ENCODE results near the gene MEIOSIN. TPM values are rescaled to one million over a fixed set of nuclear protein-coding genes. Genes with fewer than 3 reads are reported as not detected.

MEIOSIN gene
- total and polyA plus RNA-seq, 4 donors: not detected

GRCh38 chr19:45692187-45693105, 40.8 kb upstream of the MEIOSIN start, which contains the start of gene QPCTL:
Gene QPCTL (plus strand): TSS chr19:45692666. CDS start chr19:45692704, 38 bp downstream.
- DNase-seq: peak; percentile 98 to 100 (median 99)
- H3K4me3 ChIP-seq: peak within 1 kb of the TSS; percentile 59
- no peaks in the 10 kb centered on the region for H3K27me3 ChIP-seq (ENCODE audit: control insufficient read depth in 3 of 3, insufficient read depth in 3 of 3, low read length in 2 of 3)
- peaks cover 0 to 13% (median 3%) of the 10 kb centered on the region in 5 donors for H3K4me1 ChIP-seq (ENCODE audit: control insufficient read depth in 5 of 5, insufficient read depth in 5 of 5, low read length in 5 of 5)
- no peaks in the 10 kb centered on the region for H3K9me3 ChIP-seq (ENCODE audit: control insufficient read depth in 4 of 4, insufficient read depth in 3 of 4, low read length in 3 of 4)
- ATAC-seq (ENCODE audit: insufficient read depth, low FRiP score): peak; percentile 95
- H3K27ac ChIP-seq (ENCODE audit: low read depth in 1 of 2, low read length in 1 of 2): peak within 1 kb of the TSS; percentile 87 to 94
- no peak for TF ChIP-seq CTCF (IDR thresholded peaks at IDR 0.05; ENCODE audit: control extremely low read depth, extremely low read depth)
- 0% methylated on average over 66 to 70 of the region's 70 CpGs for WGBS, 2 donors
- peak within 1 kb of the TSS; percentile 31 to 93 for H3K9ac ChIP-seq (ENCODE audit: insufficient read depth in 1 of 2, low read length in 2 of 2)
- H3K36me3 ChIP-seq (ENCODE audit: control insufficient read depth in 4 of 4, insufficient read depth in 4 of 4, low read length in 4 of 4): peaks cover 9 to 20% (median 15%) of the 10 kb centered on the region in 4 donors

DNA sequence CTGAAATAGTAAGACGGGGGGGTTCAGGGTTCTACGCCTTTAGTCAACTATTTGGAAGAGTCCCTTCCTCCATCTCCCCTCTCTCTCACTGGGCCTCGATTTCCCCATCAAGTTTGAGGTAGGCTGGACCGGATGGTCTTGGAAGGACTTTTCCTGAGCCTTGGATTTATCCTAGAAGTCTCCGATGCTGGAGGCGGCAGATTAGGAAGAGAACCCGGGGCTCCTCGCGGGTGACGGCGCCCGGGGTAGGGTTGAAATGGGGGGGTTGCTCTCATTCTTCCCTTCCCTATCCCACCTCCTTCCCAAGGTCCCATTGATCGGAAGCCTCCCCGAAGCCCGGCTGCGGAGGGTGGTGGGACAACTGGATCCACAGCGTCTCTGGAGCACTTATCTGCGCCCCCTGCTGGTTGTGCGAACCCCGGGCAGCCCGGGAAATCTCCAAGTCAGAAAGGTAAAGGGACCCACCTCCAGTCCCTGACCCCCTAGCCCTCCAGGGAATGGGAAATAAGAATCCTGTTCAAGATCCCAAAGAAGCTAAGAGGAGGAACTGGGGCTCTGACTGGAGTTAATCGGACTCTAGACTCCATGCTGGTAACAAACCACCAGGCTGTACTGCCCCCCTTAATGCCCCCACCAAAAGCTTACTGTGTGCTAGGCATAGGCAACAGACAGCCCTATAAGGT, 40.0 kb upstream of the MEIOSIN start:
- TF ChIP-seq CTCF (IDR thresholded peaks at IDR 0.05; ENCODE audit: control extremely low read depth, extremely low read depth): peak; percentile 44
- Histone ChIP-seq H3K36me3 (ENCODE audit: control insufficient read depth in 4 of 4, insufficient read depth in 4 of 4, low read length in 4 of 4) (peaks cover under 1 to 13% (median 7%) of the 10 kb centered on the region in 4 donors), H3K4me1 (ENCODE audit: control insufficient read depth in 5 of 5, insufficient read depth in 5 of 5, low read length in 5 of 5) (peaks cover 0 to 13% (median 3%) of the 10 kb centered on the region in 5 donors), H3K4me3 (peak overlapping the region; percentile 58), H3K27ac (ENCODE audit: low read depth in 1 of 2, low read length in 1 of 2) (peak overlapping the region; percentile 87 to 94), H3K9me3 (ENCODE audit: control insufficient read depth in 4 of 4, insufficient read depth in 3 of 4, low read length in 3 of 4) (no peaks in the 10 kb centered on the region), H3K27me3 (ENCODE audit: control insufficient read depth in 3 of 3, insufficient read depth in 3 of 3, low read length in 2 of 3) (no peaks in the 10 kb centered on the region), H3K9ac (ENCODE audit: insufficient read depth in 1 of 2, low read length in 2 of 2) (peak overlapping the region; percentile 31 to 93)
- WGBS, 2 donors: 1% methylated on average over 22 of the region's 22 CpGs
- DNase-seq: peak; percentile 68 to 79 (median 79)
- no peak for ATAC-seq (ENCODE audit: insufficient read depth, low FRiP score)

DNA sequence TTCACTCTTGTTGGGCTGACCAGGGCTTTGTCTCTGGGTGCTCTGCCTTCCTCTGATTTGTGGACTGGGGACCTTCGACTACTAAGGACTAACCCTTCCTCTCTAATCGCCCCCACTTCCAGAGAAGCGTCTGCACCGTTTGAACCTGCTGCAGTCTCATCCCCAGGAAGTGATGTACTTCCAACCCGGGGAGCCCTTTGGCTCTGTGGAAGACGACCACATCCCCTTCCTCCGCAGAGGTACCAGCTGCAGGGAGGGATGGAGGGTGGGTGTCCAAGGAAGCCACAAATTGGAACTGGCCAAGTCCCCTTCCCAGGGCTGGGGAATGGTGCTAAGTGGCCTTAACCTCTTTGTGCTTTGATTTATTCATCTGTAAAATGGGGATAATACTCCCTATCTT, 31.6 kb upstream of the MEIOSIN start:
- Histone ChIP-seq H3K27ac (ENCODE audit: low read depth in 1 of 2, low read length in 1 of 2) (no peak overlapping the region), H3K9ac (ENCODE audit: insufficient read depth in 1 of 2, low read length in 2 of 2) (no peak overlapping the region), H3K4me3 (no peak overlapping the region), H3K4me1 (ENCODE audit: control insufficient read depth in 5 of 5, insufficient read depth in 5 of 5, low read length in 5 of 5) (no peaks in the 10 kb centered on the region), H3K27me3 (ENCODE audit: control insufficient read depth in 3 of 3, insufficient read depth in 3 of 3, low read length in 2 of 3) (no peaks in the 10 kb centered on the region), H3K9me3 (ENCODE audit: control insufficient read depth in 4 of 4, insufficient read depth in 3 of 4, low read length in 3 of 4) (peaks cover 0 to 2% (median 0%) of the 10 kb centered on the region in 4 donors), H3K36me3 (ENCODE audit: control insufficient read depth in 4 of 4, insufficient read depth in 4 of 4, low read length in 4 of 4) (peaks cover 0 to 20% (median 6%) of the 10 kb centered on the region in 4 donors)
- TF ChIP-seq CTCF (IDR thresholded peaks at IDR 0.05; ENCODE audit: control extremely low read depth, extremely low read depth): no peak
- WGBS, 2 donors: 40 to 62% methylated on average over 7 of the region's 7 CpGs
- ATAC-seq (ENCODE audit: insufficient read depth, low FRiP score) (no peak), DNase-seq (no peak)
